Body of pancreas (tissue), 4 donors: ENCODE measurements around the gene MTCH1. TPM values are rescaled to one million over a fixed set of nuclear protein-coding genes. Genes with fewer than 3 reads are reported as not detected.

Experiments
- ATAC-seq: fragments of 150-250 bp; one replicate; pipeline ENCODE4 v1.9.1; 2016
- DNase-seq, 4 donors: peaks; one replicate each; pipeline ENCODE4 v3.0.0-alpha.2; 2019
- H3K27ac ChIP-seq, 4 donors: fragments of 200-600 bp; sonication (generic); 1 replicate in 3 of 4; 2 replicates in 1 of 4; pipeline versions ENCODE4 v1.5.1 to v1.6.1; 2016 to 2019; ENCODE audit warnings: mild to moderate bottlenecking in 1 of 4, mixed read lengths in 1 of 4, moderate library complexity in 1 of 4
- H3K27me3 ChIP-seq, 2 donors: fragments of 200-600 bp; sonication (generic); one replicate each; pipeline ENCODE4 v1.6.0; 2016; ENCODE audit warnings: mild to moderate bottlenecking in 1 of 2
- H3K36me3 ChIP-seq, 2 donors: fragments of 200-600 bp; sonication (generic); replicated peaks in 1 of 2; 2 replicates each; pipeline ENCODE4 v1.5.1; 2016; ENCODE audit warnings: low read depth in 2 of 2; ENCODE audit not compliant: insufficient read depth in 1 of 2
- H3K4me1 ChIP-seq: fragments of 200-600 bp; sonication (generic); one replicate; pipeline ENCODE4 v1.6.0; 2016
- H3K4me3 ChIP-seq, 2 donors: fragments of 200-600 bp; sonication (generic); 1 replicate in 1 of 2; 2 replicates in 1 of 2; pipeline ENCODE4 v1.5.1; 2016 to 2019
- H3K9me3 ChIP-seq, 3 donors: fragments of 200-600 bp; sonication (generic); 1 replicate in 2 of 3; 2 replicates in 1 of 3; pipeline ENCODE4 v1.5.1; 2016
- POLR2A ChIP-seq, 3 donors: fragments of 450-650 bp; IDR thresholded peaks; one replicate each; pipeline ENCODE4 v1.6.1; 2016; ENCODE audit warnings: antibody characterized with exemption in 3 of 3, mild to moderate bottlenecking in 2 of 3
- WGBS, 2 donors: methylation state at CpG; one replicate each; pipeline ENCODE4 v1.1.5; 2017; 5-methylcytosine and 5-hydroxymethylcytosine counted together
- intact Hi-C: fragments of 100-400 bp; cut with DNase I; formaldehyde crosslinking; loops from one replicate; pipeline ENCODE4 v1.15.1; 2023
- total RNA-seq, 2 donors: library from RNA; depleted of rRNA; stranded (reverse); fragments of >200 nt; gene quantifications; one replicate each; pipeline ENCODE4 v1.1.0, GENCODE V29; 2016
- TF ChIP-seq, protein P1 (sequence below), 7 experiments: fragments of 450-650 bp in 4 of 7; fragments of 200-600 bp in 3 of 7; sonication (generic) in 3 of 7; IDR thresholded peaks; one replicate each; pipeline ENCODE4 v1.5.1; 2016 to 2019; ENCODE audit warnings: antibody characterized with exemption in 7 of 7

Gene MTCH1
- total RNA-seq, 2 donors from 2014 or later, result 152 to 198 TPM

DNA sequence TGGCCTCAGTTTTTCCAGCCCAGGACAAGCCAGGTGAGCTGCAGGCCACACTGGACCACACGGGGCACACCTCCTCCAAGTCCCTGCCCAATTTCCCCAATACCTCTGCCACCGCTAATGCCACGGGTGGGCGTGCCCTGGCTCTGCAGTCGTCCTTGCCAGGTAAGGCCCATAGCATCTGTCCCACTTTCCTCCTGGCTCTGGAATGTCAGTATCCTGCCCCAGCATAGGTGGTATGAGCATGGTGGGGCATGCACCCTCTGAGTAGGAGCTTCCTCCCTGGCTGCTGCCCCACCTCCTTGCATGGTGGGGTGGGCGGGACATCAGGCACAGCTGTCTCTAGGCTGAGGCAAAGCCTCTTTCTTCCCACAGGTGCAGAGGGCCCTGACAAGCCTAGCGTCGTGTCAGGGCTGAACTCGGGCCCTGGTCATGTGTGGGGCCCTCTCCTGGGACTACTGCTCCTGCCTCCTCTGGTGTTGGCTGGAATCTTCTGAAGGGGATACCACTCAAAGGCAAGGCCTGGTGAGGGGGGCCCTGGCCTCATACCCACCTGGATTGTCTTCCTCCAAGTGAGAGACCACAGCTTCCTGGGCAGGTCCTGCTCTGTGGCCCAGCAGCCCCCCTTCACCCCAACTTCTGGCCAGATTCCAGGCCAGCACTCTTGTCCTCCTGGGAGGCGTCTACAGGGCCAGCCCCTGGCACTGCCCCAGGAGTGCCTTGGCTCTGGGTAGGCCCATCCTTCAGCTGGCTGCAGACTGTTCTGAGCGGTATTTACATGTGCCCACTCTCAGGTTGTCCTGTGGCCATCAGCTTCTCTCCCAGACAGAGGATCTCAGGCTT, 22.3 kb downstream of the MTCH1 start:
- intact Hi-C loops, result no loop called here
- H3K9me3 ChIP-seq, result no peaks in the 10 kb centered on the region
- 37 to 46% methylated on average over 2 to 11 of the region's 11 CpGs for WGBS, 2 donors
- peak overlapping the region in 1 of 4 donors; percentile 48 for H3K27ac ChIP-seq
- H3K4me1 ChIP-seq, result peaks cover 10% of the 10 kb centered on the region
- TF ChIP-seq, protein P1, sequence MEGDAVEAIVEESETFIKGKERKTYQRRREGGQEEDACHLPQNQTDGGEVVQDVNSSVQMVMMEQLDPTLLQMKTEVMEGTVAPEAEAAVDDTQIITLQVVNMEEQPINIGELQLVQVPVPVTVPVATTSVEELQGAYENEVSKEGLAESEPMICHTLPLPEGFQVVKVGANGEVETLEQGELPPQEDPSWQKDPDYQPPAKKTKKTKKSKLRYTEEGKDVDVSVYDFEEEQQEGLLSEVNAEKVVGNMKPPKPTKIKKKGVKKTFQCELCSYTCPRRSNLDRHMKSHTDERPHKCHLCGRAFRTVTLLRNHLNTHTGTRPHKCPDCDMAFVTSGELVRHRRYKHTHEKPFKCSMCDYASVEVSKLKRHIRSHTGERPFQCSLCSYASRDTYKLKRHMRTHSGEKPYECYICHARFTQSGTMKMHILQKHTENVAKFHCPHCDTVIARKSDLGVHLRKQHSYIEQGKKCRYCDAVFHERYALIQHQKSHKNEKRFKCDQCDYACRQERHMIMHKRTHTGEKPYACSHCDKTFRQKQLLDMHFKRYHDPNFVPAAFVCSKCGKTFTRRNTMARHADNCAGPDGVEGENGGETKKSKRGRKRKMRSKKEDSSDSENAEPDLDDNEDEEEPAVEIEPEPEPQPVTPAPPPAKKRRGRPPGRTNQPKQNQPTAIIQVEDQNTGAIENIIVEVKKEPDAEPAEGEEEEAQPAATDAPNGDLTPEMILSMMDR (IDR thresholded peaks at IDR 0.05), result no peak
- TF ChIP-seq POLR2A (IDR thresholded peaks at IDR 0.05), result no peak
- H3K4me3 ChIP-seq, result no peak overlapping the region
- peaks cover 4 to 8% of the 10 kb centered on the region in 2 donors for H3K36me3 ChIP-seq
- H3K27me3 ChIP-seq, result no peaks in the 10 kb centered on the region
- DNase-seq (peak in 3 of 4 donors; percentile 49 to 78 (median 65)), ATAC-seq (peak; percentile 39)

DNA sequence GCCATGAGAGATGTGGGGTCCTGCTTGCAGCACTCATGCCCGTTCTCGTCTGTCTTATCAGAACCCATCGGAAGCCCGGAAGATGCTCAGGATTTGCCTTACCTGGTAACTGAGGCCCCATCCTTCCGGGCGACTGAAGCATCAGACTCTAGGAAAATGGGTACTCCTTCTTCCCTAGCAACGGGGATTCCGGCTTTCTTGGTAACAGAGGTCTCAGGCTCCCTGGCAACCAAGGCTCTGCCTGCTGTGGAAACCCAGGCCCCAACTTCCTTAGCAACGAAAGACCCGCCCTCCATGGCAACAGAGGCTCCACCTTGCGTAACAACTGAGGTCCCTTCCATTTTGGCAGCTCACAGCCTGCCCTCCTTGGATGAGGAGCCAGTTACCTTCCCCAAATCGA, 23.1 kb downstream of the MTCH1 start:
- DNase-seq (peak in 3 of 4 donors; percentile 62 to 84 (median 64)), ATAC-seq (no peak)
- no peak for TF ChIP-seq POLR2A (IDR thresholded peaks at IDR 0.05)
- TF ChIP-seq, protein P1 (IDR thresholded peaks at IDR 0.05), result no peak
- whole genome bisulfite sequencing, 2 donors, result 61 to 88% methylated on average over 7 to 12 of the region's 12 CpGs
- Histone ChIP-seq H3K27ac (no peak overlapping the region), H3K27me3 (no peaks in the 10 kb centered on the region), H3K9me3 (no peaks in the 10 kb centered on the region), H3K4me3 (no peak overlapping the region), H3K36me3 (peaks cover 0 to 2% of the 10 kb centered on the region in 2 donors), H3K4me1 (peaks cover 16% of the 10 kb centered on the region)
- intact Hi-C loops, result no loop called here

DNA sequence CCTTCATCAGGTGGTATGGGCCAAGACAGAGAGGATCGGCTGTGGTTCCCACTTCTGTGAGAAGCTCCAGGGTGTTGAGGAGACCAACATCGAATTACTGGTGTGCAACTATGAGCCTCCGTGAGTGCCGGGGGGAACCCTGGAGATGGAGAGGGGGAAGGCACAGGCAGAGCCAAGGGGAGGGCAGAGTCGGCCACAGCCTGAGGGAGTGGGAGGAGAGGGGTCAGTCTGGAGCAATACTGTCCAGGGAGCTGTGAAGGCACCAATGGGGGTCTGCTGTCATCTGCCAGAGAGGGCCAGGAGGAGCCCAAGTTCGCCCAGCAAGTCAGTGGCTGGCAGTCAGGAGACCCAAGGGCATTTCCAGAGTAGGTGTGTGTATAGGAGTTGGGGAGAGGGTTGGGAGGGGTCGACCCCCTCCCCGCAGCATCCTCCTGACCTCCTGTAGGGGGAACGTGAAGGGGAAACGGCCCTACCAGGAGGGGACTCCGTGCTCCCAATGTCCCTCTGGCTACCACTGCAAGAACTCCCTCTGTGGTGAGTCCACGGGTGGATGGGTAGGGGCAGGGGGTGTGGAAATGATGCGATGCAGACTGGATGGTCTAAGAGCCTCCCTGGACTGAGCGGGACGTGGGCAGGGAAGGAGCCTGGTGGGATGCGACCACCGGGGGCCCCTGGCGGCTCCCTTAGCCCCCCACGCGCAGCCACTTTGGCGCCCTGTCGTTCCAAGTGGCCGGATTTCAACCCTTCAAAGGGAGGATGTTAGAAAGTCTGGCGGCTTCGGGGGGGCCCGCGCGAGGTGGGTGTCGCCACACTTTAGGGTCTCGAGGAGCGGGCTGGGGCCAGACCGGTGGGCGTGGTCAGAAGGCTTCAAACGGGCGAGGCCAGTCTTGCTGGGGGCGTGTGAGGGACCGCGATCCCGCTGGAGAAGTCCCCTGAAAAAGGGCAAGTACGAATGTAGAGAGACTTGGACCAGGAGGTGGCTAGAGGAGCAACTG, 24.3 kb downstream of the MTCH1 start:
- peaks cover 18% of the 10 kb centered on the region for H3K4me1 ChIP-seq
- TF ChIP-seq POLR2A (IDR thresholded peaks at IDR 0.05), result no peak
- TF ChIP-seq, protein P1 (IDR thresholded peaks at IDR 0.05), result no peak
- H3K27me3 ChIP-seq, result no peaks in the 10 kb centered on the region
- no peaks in the 10 kb centered on the region for H3K9me3 ChIP-seq
- H3K36me3 ChIP-seq, result no peaks in the 10 kb centered on the region
- H3K4me3 ChIP-seq, result no peak overlapping the region
- no peak overlapping the region for H3K27ac ChIP-seq
- no peak for ATAC-seq
- WGBS, 2 donors, result 66 to 82% methylated on average over 38 to 39 of the region's 40 CpGs
- no peak for DNase-seq
- intact Hi-C loops, result no loop called here

DNA sequence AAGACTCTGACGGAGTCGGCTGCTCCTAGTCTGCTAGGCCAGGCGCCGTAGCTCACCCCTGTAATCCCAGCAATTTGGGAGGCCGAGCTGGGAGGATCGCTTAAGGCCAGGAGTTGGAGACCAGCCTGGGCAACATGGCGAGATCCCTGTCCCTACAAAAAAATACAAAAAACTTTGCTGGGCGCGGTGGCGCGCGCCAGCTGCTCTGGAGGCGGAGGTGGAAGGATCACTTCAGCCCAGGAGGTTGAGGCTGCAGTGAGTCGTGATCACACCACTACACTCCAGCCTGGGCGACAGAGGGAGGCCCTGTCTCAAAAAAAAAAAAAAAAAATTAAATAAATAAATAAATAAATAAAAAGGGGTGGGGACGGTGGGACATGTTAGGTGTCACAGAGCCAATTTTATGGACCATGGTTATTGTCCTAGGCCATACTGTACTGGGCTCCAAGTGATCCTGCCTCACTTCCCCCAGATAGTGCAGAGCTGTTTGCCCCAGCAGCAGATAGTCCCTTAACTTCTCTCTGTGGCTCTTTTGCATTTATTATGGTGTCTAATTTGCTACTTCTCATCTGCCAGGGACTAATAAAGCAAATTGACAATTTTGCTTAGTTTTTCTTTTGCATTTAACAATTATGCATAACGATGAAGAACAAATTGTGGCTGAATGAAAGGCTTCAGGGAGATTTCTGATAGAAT, 26.3 kb downstream of the MTCH1 start:
- peaks cover 18% of the 10 kb centered on the region for H3K4me1 ChIP-seq
- H3K27me3 ChIP-seq, result no peaks in the 10 kb centered on the region
- 91 to 93% methylated on average over 17 of the region's 17 CpGs for WGBS, 2 donors
- TF ChIP-seq POLR2A (IDR thresholded peaks at IDR 0.05), result no peak
- TF ChIP-seq, protein P1 (IDR thresholded peaks at IDR 0.05), result no peak
- DNase-seq, result no peak
- no peak overlapping the region for H3K27ac ChIP-seq
- intact Hi-C loops, result no loop called here
- no peak for ATAC-seq
- H3K9me3 ChIP-seq, result no peaks in the 10 kb centered on the region
- no peak overlapping the region for H3K4me3 ChIP-seq
- no peaks in the 10 kb centered on the region for H3K36me3 ChIP-seq
